K562 (cell line): ENCODE data around the gene NUFIP2.

Experiments used
- ATF1 ChIP-seq, 2 experiments: fragments of 450-650 bp in 1 of 2; IDR thresholded peaks; 2 replicates each; pipeline ENCODE4 v1.6.1; 2016; ENCODE audit warnings: missing compliant biosample characterization in 1 of 2, missing genetic modification characterization in 1 of 2
- ATF3 ChIP-seq, 2 experiments: fragments of 450-650 bp in 1 of 2; sonication (generic) in 1 of 2; formaldehyde crosslinking in 1 of 2; IDR thresholded peaks in 1 of 2; conservative IDR thresholded peaks in 1 of 2; 2 replicates each; pipeline versions ENCODE4 v1.6.1 to v1.8.1; 2016 to 2023; ENCODE audit warnings: mild to moderate bottlenecking in 2 of 2, moderate library complexity in 2 of 2, inconsistent platforms in 1 of 2, missing genetic modification reagents in 1 of 2
- CBX3 ChIP-seq, 2 experiments: IDR thresholded peaks; 1 replicate in 1 of 2; 2 replicates in 1 of 2; pipeline ENCODE4 v1.6.1; 2012; ENCODE audit warnings: inconsistent platforms in 2 of 2, low read length in 2 of 2, borderline replicate concordance in 1 of 2, control low read depth in 1 of 2
- CBX5 ChIP-seq: IDR thresholded peaks from 2 replicates; pipeline ENCODE4 v1.6.1; 2014; ENCODE audit warnings: low read depth, borderline replicate concordance
- CEBPZ ChIP-seq: fragments of 150-350 bp; IDR thresholded peaks from 2 replicates; pipeline ENCODE4 v1.6.1; 2014; ENCODE audit warnings: low read depth, mild to moderate bottlenecking, low read length, borderline replicate concordance
- CHD2 ChIP-seq: IDR thresholded peaks from 2 replicates; pipeline ENCODE4 v1.6.1; 2011; ENCODE audit warnings: low read depth, low read length
- CTCF ChIP-seq, 3 experiments: IDR thresholded peaks in 2 of 3; conservative IDR thresholded peaks in 1 of 3; 2 replicates each; pipeline ENCODE4 v1.5.1; 2011 to 2012; ENCODE audit warnings: low read length in 3 of 3, mild to moderate bottlenecking in 3 of 3, control low read depth in 2 of 3, improper control_type of control experiment in 1 of 3, inconsistent platforms in 1 of 3, low read depth in 1 of 3, mixed read lengths in 1 of 3, moderate library complexity in 1 of 3; ENCODE audit not compliant: insufficient read depth in 2 of 3
- EP300 ChIP-seq: IDR thresholded peaks from 2 replicates; pipeline ENCODE4 v1.6.1; 2012; ENCODE audit warnings: low read length, improper control_type of control experiment
- FOXJ3 ChIP-seq: sonication (generic); formaldehyde crosslinking; IDR thresholded peaks from 2 replicates; pipeline ENCODE4 v1.4.0; 2020; ENCODE audit warnings: mild to moderate bottlenecking, missing genetic modification reagents
- HMG20B ChIP-seq: fragments of 250-450 bp; sonication (Bioruptor Pico); IDR thresholded peaks from 2 replicates; pipeline ENCODE4 v1.5.0; 2021; ENCODE audit warnings: mild to moderate bottlenecking
- NFYB ChIP-seq: IDR thresholded peaks from 2 replicates; pipeline ENCODE4 v1.6.1; 2011; ENCODE audit warnings: mild to moderate bottlenecking, moderate library complexity; ENCODE audit not compliant: insufficient read length; ENCODE audit errors: extremely low read depth
- SMAD4 ChIP-seq: fragments of 250-450 bp; sonication (Bioruptor Pico); conservative IDR thresholded peaks from 2 replicates; pipeline ENCODE4 v1.8.0; 2021; ENCODE audit warnings: inconsistent platforms, mild to moderate bottlenecking, moderate library complexity
- SP2 ChIP-seq: IDR thresholded peaks from 2 replicates; pipeline ENCODE4 v1.6.1; 2011; ENCODE audit warnings: mild to moderate bottlenecking, low read depth, low read length, moderate library complexity; ENCODE audit not compliant: poor library complexity, severe bottlenecking; ENCODE audit errors: extremely low read depth
- ZNF431 ChIP-seq: sonication (generic); formaldehyde crosslinking; IDR thresholded peaks from 2 replicates; pipeline ENCODE4 v1.8.0; 2022; ENCODE audit warnings: mild to moderate bottlenecking, missing genetic modification reagents

GRCh38 chr17:29331075-29331707 lies 37.2 kb upstream of the NUFIP2 start:
- TF ChIP-seq NFYB: no peak
- no peak for TF ChIP-seq CTCF (IDR thresholded peaks at IDR 0.05 in 2 of 3, conservative IDR thresholded peaks at IDR 0.05 in 1 of 3; ENCODE audit: insufficient read depth in 2 of 3, low read depth in 1 of 3, low read length in 3 of 3)
- no peak for TF ChIP-seq CHD2
- TF ChIP-seq HMG20B (CRISPR knock-in tag): no peak
- TF ChIP-seq CEBPZ: no peak
- TF ChIP-seq ATF1 (CRISPR knock-in tag; IDR thresholded peaks at IDR 0.05): no peak
- no peak for TF ChIP-seq ATF1 (tag; IDR thresholded peaks at IDR 0.05)
- TF ChIP-seq ZNF431 (CRISPR knock-in tag): no peak
- TF ChIP-seq EP300: no peak
- no peak for TF ChIP-seq CBX3 (IDR thresholded peaks at IDR 0.05; ENCODE audit: borderline replicate concordance in 1 of 2, low read length in 2 of 2)
- no peak for TF ChIP-seq SP2
- no peak for TF ChIP-seq ATF3 (IDR thresholded peaks at IDR 0.05)
- TF ChIP-seq ATF3 (CRISPR knock-in tag; conservative IDR thresholded peaks at IDR 0.05): no peak
- TF ChIP-seq FOXJ3 (CRISPR knock-in tag): no peak
- TF ChIP-seq SMAD4 (CRISPR knock-in tag): no peak
- no peak for TF ChIP-seq CBX5
